GM23338 (cell line): ENCODE data around the gene HOXD8. TPM values are rescaled to one million over a fixed set of nuclear protein-coding genes. Genes with fewer than 3 reads are reported as not detected.

Experiments
- ATAC-seq: fragments of 200-7000 bp; cut with Tn5 transposase; 3 replicates; pipeline ENCODE4 v1.9.1; 2020
- DNase-seq: peaks from one replicate; pipeline ENCODE4 v3.0.0-alpha.2; 2015; ENCODE audit warnings: low spot score
- H2AFZ ChIP-seq: fragments of 200-600 bp; sonication (generic); 2 replicates; pipeline ENCODE4 v1.8.0; 2016; ENCODE audit warnings: antibody characterized with exemption, mild to moderate bottlenecking, moderate library complexity
- H3F3A ChIP-seq: fragments of 200-600 bp; sonication (generic); replicated peaks from 2 replicates; pipeline ENCODE4 v1.8.0; 2017; ENCODE audit warnings: antibody characterized with exemption, mixed run types, low read depth
- H3K27ac ChIP-seq: fragments of 200-600 bp; sonication (generic); 2 replicates; pipeline ENCODE4 v1.6.1; 2016; ENCODE audit warnings: low read depth
- H3K27me3 ChIP-seq: fragments of 200-600 bp; sonication (generic); 2 replicates; pipeline ENCODE4 v1.8.0; 2016; ENCODE audit warnings: mild to moderate bottlenecking, mixed run types, moderate library complexity; ENCODE audit not compliant: insufficient read depth
- H3K36me3 ChIP-seq: fragments of 200-600 bp; sonication (generic); 2 replicates; pipeline ENCODE4 v1.8.0; 2016; ENCODE audit warnings: mild to moderate bottlenecking; ENCODE audit not compliant: insufficient read depth
- H3K4me1 ChIP-seq: fragments of 200-600 bp; sonication (generic); 2 replicates; pipeline ENCODE4 v1.8.0; 2016; ENCODE audit warnings: mild to moderate bottlenecking, moderate library complexity; ENCODE audit not compliant: insufficient read depth
- H3K4me2 ChIP-seq: fragments of 200-600 bp; sonication (generic); 2 replicates; pipeline ENCODE4 v1.7.1; 2017; ENCODE audit warnings: mixed run types
- H3K4me3 ChIP-seq: fragments of 200-600 bp; sonication (generic); 2 replicates; pipeline ENCODE4 v1.6.1; 2016; ENCODE audit warnings: mixed run types
- H3K79me2 ChIP-seq: fragments of 200-600 bp; sonication (generic); replicated peaks from 2 replicates; pipeline ENCODE4 v1.8.0; 2017; ENCODE audit warnings: mild to moderate bottlenecking; ENCODE audit not compliant: insufficient read depth
- H3K9me2 ChIP-seq: fragments of 200-600 bp; sonication (generic); 2 replicates; pipeline ENCODE4 v1.8.0; 2017; ENCODE audit not compliant: insufficient read depth
- H4K20me1 ChIP-seq: fragments of 200-600 bp; sonication (generic); replicated peaks from 2 replicates; pipeline ENCODE4 v1.8.0; 2017; ENCODE audit warnings: mild to moderate bottlenecking; ENCODE audit not compliant: insufficient read depth
- H3K27ac Mint-ChIP-seq: 2 replicates; pipeline ENCODE4 v1.8.0; 2020; ENCODE audit warnings: inconsistent platforms, mild to moderate bottlenecking, moderate library complexity, mixed read lengths
- H3K27me3 Mint-ChIP-seq: 3 replicates; pipeline ENCODE4 v1.8.0; 2022; ENCODE audit warnings: low read depth, mild to moderate bottlenecking, moderate library complexity, mixed read lengths, inconsistent platforms; ENCODE audit not compliant: insufficient read depth, poor library complexity
- H3K36me3 Mint-ChIP-seq: 3 replicates; pipeline ENCODE4 v1.8.0; 2021; ENCODE audit warnings: low read depth, mild to moderate bottlenecking, inconsistent platforms, moderate library complexity, mixed read lengths
- H3K4me1 Mint-ChIP-seq: 3 replicates; pipeline ENCODE4 v1.8.0; 2020; ENCODE audit warnings: mild to moderate bottlenecking, inconsistent platforms, mixed read lengths
- H3K4me3 Mint-ChIP-seq: 3 replicates; pipeline ENCODE4 v1.8.0; 2021; ENCODE audit warnings: moderate library complexity, mild to moderate bottlenecking, inconsistent platforms, mixed read lengths
- H3K9me3 Mint-ChIP-seq: 3 replicates; pipeline ENCODE4 v1.8.0; 2020; ENCODE audit warnings: moderate library complexity, mild to moderate bottlenecking, inconsistent platforms, mixed read lengths
- CREB1 ChIP-seq: fragments of 250-450 bp; sonication (Bioruptor Pico); IDR thresholded peaks from 2 replicates; pipeline ENCODE4 v1.5.0; 2020; ENCODE audit warnings: low read depth, mild to moderate bottlenecking, moderate library complexity
- CTCF ChIP-seq, 2 experiments: fragments of 200-600 bp in 1 of 2; sonication (generic) in 1 of 2; conservative IDR thresholded peaks; 2 replicates each; pipeline versions ENCODE4 v1.5.1 to v1.6.1; 2016 to 2017; ENCODE audit warnings: antibody characterized with exemption in 2 of 2, low read depth in 2 of 2, mild to moderate bottlenecking in 2 of 2, moderate library complexity in 1 of 2
- ETS1 ChIP-seq: IDR thresholded peaks from 2 replicates; pipeline ENCODE4 v1.6.1; 2016; ENCODE audit warnings: antibody characterized with exemption
- EZH2 ChIP-seq: fragments of 200-600 bp; sonication (generic); IDR thresholded peaks from one replicate; pipeline ENCODE4 v1.8.0; 2017; ENCODE audit warnings: antibody characterized with exemption, mild to moderate bottlenecking, low read depth; ENCODE audit not compliant: unreplicated experiment
- EZH2phosphoT487 ChIP-seq: fragments of 200-600 bp; sonication (generic); IDR thresholded peaks from one replicate; pipeline ENCODE4 v1.8.1; 2018; ENCODE audit warnings: antibody characterized with exemption; ENCODE audit not compliant: unreplicated experiment
- NANOG ChIP-seq: IDR thresholded peaks from 2 replicates; pipeline ENCODE4 v1.6.1; 2016; ENCODE audit warnings: antibody characterized with exemption, borderline replicate concordance
- POLR2AphosphoS5 ChIP-seq: IDR thresholded peaks from 2 replicates; pipeline ENCODE4 v1.6.1; 2016; ENCODE audit warnings: antibody characterized with exemption, low read depth
- REST ChIP-seq: IDR thresholded peaks from one replicate; pipeline ENCODE4 v1.6.1; 2018; ENCODE audit warnings: antibody characterized with exemption; ENCODE audit not compliant: unreplicated experiment
- STAT1 ChIP-seq: IDR thresholded peaks from one replicate; pipeline ENCODE4 v1.6.1; 2016; ENCODE audit warnings: antibody characterized with exemption; ENCODE audit not compliant: unreplicated experiment
- ZNF114 ChIP-seq: fragments of 250-450 bp; sonication (Bioruptor Pico); IDR thresholded peaks from 2 replicates; pipeline ENCODE4 v1.5.0; 2020; ENCODE audit warnings: mild to moderate bottlenecking, moderate library complexity
- ZNF331 ChIP-seq: fragments of 250-450 bp; sonication (Bioruptor Pico); IDR thresholded peaks from 2 replicates; pipeline ENCODE4 v1.5.0; 2020; ENCODE audit warnings: low read depth, mild to moderate bottlenecking, moderate library complexity
- polyA plus RNA-seq: library from polyadenylated mRNA; unstranded; fragments of >200 nt; fragmentation: Nextera tagmentation; extraction: Ambion mirVana; gene quantifications from 2 replicates; pipeline ENCODE4 v1.2.1, GENCODE V29; 2016
- total RNA-seq: library from RNA; depleted of rRNA; stranded (reverse); fragments of >200 nt; shearing (Covaris generic); gene quantifications from 2 replicates; pipeline ENCODE4 v1.2.3, GENCODE V29; 2014

HOXD8 gene
- total and polyA plus RNA-seq, 2 experiments from 2014 or later, result not detected

- TF ChIP-seq NANOG, result no peak
- TF ChIP-seq REST, result no peak
These were observed 3.9 kb downstream of the HOXD8 start (continued) for GRCh38 chr2:176133389-176133788.

GRCh38 chr2:176134035-176134434 lies 4.5 kb downstream of the HOXD8 start:
- Histone ChIP-seq H4K20me1 (peaks cover 69% of the 10 kb centered on the region), H3K4me3 (no peak overlapping the region), H2AFZ (no peak overlapping the region), H3K9me2 (no peaks in the 10 kb centered on the region), H3F3A (peaks cover 61% of the 10 kb centered on the region), H3K4me1 (peaks cover 43% of the 10 kb centered on the region), H3K79me2 (no peaks in the 10 kb centered on the region), H3K4me2 (no peak overlapping the region), H3K27me3 (peaks cover 100% of the 10 kb centered on the region), H3K36me3 (no peaks in the 10 kb centered on the region), H3K27ac (no peak overlapping the region)
- no peak overlapping the region for H3K4me3 Mint-ChIP-seq
- no peaks in the 10 kb centered on the region; the same call in 2 of the 3 replicates for H3K36me3 Mint-ChIP-seq
- peaks cover 5% of the 10 kb centered on the region; the same call in 2 of the 3 replicates for H3K9me3 Mint-ChIP-seq
- no peak for ATAC-seq
- no peak for DNase-seq
- H3K27me3 Mint-ChIP-seq, result peaks cover 95% of the 10 kb centered on the region
- peaks cover 25% of the 10 kb centered on the region for H3K4me1 Mint-ChIP-seq
- H3K27ac Mint-ChIP-seq, result no peak overlapping the region
- TF ChIP-seq POLR2AphosphoS5 (no peak), STAT1 (no peak), REST (no peak), EZH2phosphoT487 (no peak), ZNF331 (CRISPR knock-in tag) (no peak), NANOG (no peak), CREB1 (CRISPR knock-in tag) (no peak), CTCF (conservative IDR thresholded peaks at IDR 0.05; ENCODE audit: low read depth in 2 of 2) (no peak), EZH2 (no peak), ETS1 (no peak), ZNF114 (no peak)
